ENCODE measurements around the gene SSTR5.
"Not testable (repeated sequence)": the region's sequence is repeated elsewhere in the genome, so short reads cannot be mapped to it uniquely, and the experiment has no call there.

SSTR5 gene

GRCh38 chr16:1072526-1073261 is at the start of gene SSTR5:
SSTR5 (plus strand) TSS chr16:1072747; CDS start chr16:1078869, 6,122 bp downstream.
- no peak for TF ChIP-seq CTCF (IDR thresholded peaks at IDR 0.05; ENCODE audit: low read length, missing control alignments)
- no peak for DNase-seq (ENCODE audit: low read depth)

GRCh38 chr16:1024138-1024537 is 48.4 kb upstream of the SSTR5 start:
- no peak for TF ChIP-seq CTCF (IDR thresholded peaks at IDR 0.05; ENCODE audit: low read length, missing control alignments)
- H3K4me3 ChIP-seq (replicated peaks; ENCODE audit: low read depth, low read length) = no peak overlapping the region
- no peak for DNase-seq (ENCODE audit: low read depth)

More at GRCh38 chr16:1072526-1073261, at the start of gene SSTR5:
- no peak within 1 kb of the TSS for H3K4me3 ChIP-seq (replicated peaks; ENCODE audit: low read depth, low read length)

DNA sequence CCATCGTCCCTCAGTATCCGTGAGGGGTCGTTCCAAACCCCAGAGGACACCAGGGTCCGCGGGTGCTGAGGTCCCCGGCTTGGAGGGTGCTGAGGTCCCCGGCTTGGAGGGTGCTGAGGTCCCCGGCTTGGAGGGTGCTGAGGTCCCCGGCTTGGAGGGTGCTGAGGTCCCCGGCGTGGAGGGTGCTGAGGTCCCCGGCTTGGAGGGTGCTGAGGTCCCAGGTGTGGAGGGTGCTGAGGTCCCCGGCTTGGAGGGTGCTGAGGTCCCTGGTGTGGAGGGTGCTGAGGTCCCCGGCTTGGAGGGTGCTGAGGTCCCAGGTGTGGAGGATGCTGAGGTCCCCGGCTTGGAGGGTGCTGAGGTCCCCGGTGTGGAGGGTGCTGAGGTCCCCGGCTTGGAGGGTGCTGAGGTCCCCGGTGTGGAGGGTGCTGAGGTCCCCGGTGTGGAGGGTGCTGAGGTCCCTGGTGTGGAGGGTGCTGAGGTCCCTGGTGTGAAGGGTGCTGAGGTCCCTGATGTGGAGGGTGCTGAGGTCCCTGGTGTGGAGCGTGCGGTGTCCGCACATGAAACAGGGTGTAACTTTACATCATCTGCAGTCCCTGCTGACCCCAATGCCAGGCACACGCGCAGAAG is 47.3 kb upstream of the SSTR5 start:
- DNase-seq (ENCODE audit: low read depth) = peak; percentile 29
- H3K4me3 ChIP-seq (replicated peaks; ENCODE audit: low read depth, low read length) = not testable (repeated sequence)

DNA sequence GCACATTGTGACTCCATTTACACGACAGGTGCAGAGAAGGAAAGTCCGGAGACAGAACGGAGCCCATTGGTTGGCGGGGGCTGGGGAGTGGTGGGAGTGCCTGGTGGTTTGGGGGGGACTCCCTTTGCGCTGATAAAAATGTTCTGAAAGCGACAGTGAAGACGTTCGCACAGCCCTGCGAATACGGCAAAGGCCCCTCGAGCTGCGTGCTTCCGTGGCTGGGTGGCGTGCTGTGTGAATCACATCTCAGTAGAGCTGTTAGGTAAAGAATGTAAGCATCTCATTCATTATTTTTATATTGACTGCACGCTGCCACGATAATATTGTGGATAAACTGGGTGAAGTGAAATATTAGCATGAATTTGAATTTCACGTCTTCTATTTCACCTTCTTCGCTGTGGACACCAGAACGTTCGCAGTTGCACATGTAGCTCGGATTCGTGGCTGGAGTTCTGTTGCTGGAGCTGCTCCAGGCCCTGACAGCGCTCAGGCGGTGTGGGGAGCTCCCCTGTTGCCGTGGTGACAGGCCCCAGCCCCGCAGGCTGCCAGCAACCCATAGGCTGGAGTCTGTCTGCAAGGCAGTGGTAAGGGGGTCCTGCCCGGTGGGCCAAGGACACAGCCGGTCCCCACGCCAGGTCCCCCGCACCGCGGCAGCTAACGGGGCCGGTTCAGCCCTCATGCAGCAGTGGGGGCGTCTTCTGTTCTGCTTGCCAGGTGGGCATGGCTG is 46.3 kb upstream of the SSTR5 start:
- H3K4me3 ChIP-seq (replicated peaks; ENCODE audit: low read depth, low read length) = no peak overlapping the region
- DNase-seq (ENCODE audit: low read depth) = no peak
- no peak for TF ChIP-seq CTCF (IDR thresholded peaks at IDR 0.05; ENCODE audit: low read length, missing control alignments)

- DNase-seq (ENCODE audit: low read depth) = no peak
- no peak for TF ChIP-seq CTCF (IDR thresholded peaks at IDR 0.05; ENCODE audit: low read length, missing control alignments)
- no peak overlapping the region for H3K4me3 ChIP-seq (replicated peaks; ENCODE audit: low read depth, low read length)
These were observed 45.6 kb upstream of the SSTR5 start for GRCh38 chr16:1026784-1027500.

- no peak for TF ChIP-seq CTCF (IDR thresholded peaks at IDR 0.05; ENCODE audit: low read length, missing control alignments)
- no peak for DNase-seq (ENCODE audit: low read depth)
- no peak overlapping the region for H3K4me3 ChIP-seq (replicated peaks; ENCODE audit: low read depth, low read length)
These were observed 45.1 kb upstream of the SSTR5 start for GRCh38 chr16:1027501-1027815.

GRCh38 chr16:1028056-1028455 is 44.5 kb upstream of the SSTR5 start:
- H3K4me3 ChIP-seq (replicated peaks; ENCODE audit: low read depth, low read length) = no peak overlapping the region
- no peak for TF ChIP-seq CTCF (IDR thresholded peaks at IDR 0.05; ENCODE audit: low read length, missing control alignments)
- no peak for DNase-seq (ENCODE audit: low read depth)
